Astrocyte (in vitro differentiated cells and primary cell): ENCODE measurements around the gene SGCD. TPM values are rescaled to one million over a fixed set of nuclear protein-coding genes. Genes with fewer than 3 reads are reported as not detected.

Source experiments
- DNase-seq: peaks from one replicate; pipeline ENCODE4 v3.0.0-alpha.2; 2010; ENCODE audit warnings: low read depth
- FAIRE-seq: peaks from 2 replicates; lab custom pipeline; 2011; peaks lifted over from hg19 to GRCh38; lab: Jason Lieb, UNC
- H2AFZ ChIP-seq: 2 replicates; pipeline ENCODE4 v1.6.0; 2012; ENCODE audit warnings: low read depth, low read length, inconsistent platforms
- H3K27ac ChIP-seq: 2 replicates; pipeline ENCODE4 v1.5.1; 2011; ENCODE audit warnings: low read depth, low read length, inconsistent platforms
- H3K27me3 ChIP-seq: 2 replicates; pipeline ENCODE4 v1.6.0; 2011; ENCODE audit warnings: low read length, inconsistent platforms; ENCODE audit not compliant: insufficient read depth
- H3K36me3 ChIP-seq: 2 replicates; pipeline ENCODE4 v1.5.1; 2011; ENCODE audit warnings: low read length, inconsistent platforms; ENCODE audit not compliant: insufficient read depth
- H3K4me1 ChIP-seq: 2 replicates; pipeline ENCODE4 v1.5.1; 2011; ENCODE audit warnings: low read length, inconsistent platforms; ENCODE audit not compliant: insufficient read depth
- H3K4me2 ChIP-seq: 2 replicates; pipeline ENCODE4 v1.6.0; 2012; ENCODE audit warnings: low read length, inconsistent platforms
- H3K4me3 ChIP-seq: 2 replicates; pipeline ENCODE4 v1.5.1; 2011; ENCODE audit warnings: low read depth, mild to moderate bottlenecking, low read length, inconsistent platforms; ENCODE audit not compliant: insufficient read depth
- H3K79me2 ChIP-seq: 2 replicates; pipeline ENCODE4 v1.6.0; 2012; ENCODE audit warnings: mild to moderate bottlenecking, low read length, inconsistent platforms; ENCODE audit not compliant: insufficient read depth
- H3K9ac ChIP-seq: 2 replicates; pipeline ENCODE4 v1.6.0; 2012; ENCODE audit warnings: mild to moderate bottlenecking, low read length, inconsistent platforms
- H3K9me3 ChIP-seq: 2 replicates; pipeline ENCODE4 v1.5.1; 2012; ENCODE audit warnings: low read depth, mild to moderate bottlenecking, low read length, inconsistent platforms; ENCODE audit not compliant: insufficient read depth
- H4K20me1 ChIP-seq: 2 replicates; pipeline ENCODE4 v1.6.0; 2012; ENCODE audit warnings: low read length, inconsistent platforms; ENCODE audit not compliant: insufficient read depth
- H3K27ac Mint-ChIP-seq: one replicate; pipeline ENCODE4 v1.8.0; 2021; ENCODE audit warnings: mild to moderate bottlenecking, mixed read lengths; ENCODE audit not compliant: unreplicated experiment
- H3K27me3 Mint-ChIP-seq: one replicate; pipeline ENCODE4 v1.8.0; 2021; ENCODE audit warnings: low read depth, mixed read lengths; ENCODE audit not compliant: unreplicated experiment
- H3K36me3 Mint-ChIP-seq: one replicate; pipeline ENCODE4 v1.8.0; 2021; ENCODE audit warnings: low read depth, mixed read lengths; ENCODE audit not compliant: unreplicated experiment
- H3K4me1 Mint-ChIP-seq: one replicate; pipeline ENCODE4 v1.8.0; 2021; ENCODE audit warnings: low read depth, mixed read lengths; ENCODE audit not compliant: unreplicated experiment
- H3K4me3 Mint-ChIP-seq: one replicate; pipeline ENCODE4 v1.8.0; 2021; ENCODE audit warnings: mild to moderate bottlenecking, moderate library complexity, mixed read lengths; ENCODE audit not compliant: unreplicated experiment
- H3K9me3 Mint-ChIP-seq: one replicate; pipeline ENCODE4 v1.8.0; 2021; ENCODE audit warnings: mild to moderate bottlenecking, mixed read lengths; ENCODE audit not compliant: unreplicated experiment
- CTCF ChIP-seq: IDR thresholded peaks from 2 replicates; pipeline ENCODE4 v1.5.1; 2011; ENCODE audit warnings: low read depth, mild to moderate bottlenecking, inconsistent platforms, low read length, moderate library complexity; ENCODE audit not compliant: insufficient read depth
- EZH2 ChIP-seq: IDR thresholded peaks from 2 replicates; pipeline ENCODE4 v1.6.1; 2012; ENCODE audit warnings: mild to moderate bottlenecking, low read length, inconsistent platforms; ENCODE audit not compliant: insufficient read depth
- total RNA-seq: library from RNA; stranded (reverse); gene quantifications from 2 replicates; pipeline ENCODE4 v1.2.1, GENCODE V29; 2021

SGCD gene
- total RNA-seq, 1 donor from 2014 or later = 2.9 TPM

- no peaks in the 10 kb centered on the region for H3K36me3 Mint-ChIP-seq
- Histone ChIP-seq H3K79me2 (no peaks in the 10 kb centered on the region), H3K4me2 (no peak overlapping the region)
These were observed 408.5 kb downstream of the SGCD start for GRCh38 chr5:156735477-156735876.

GRCh38 chr5:156741516-156741915 is 414.6 kb downstream of the SGCD start:
- Histone ChIP-seq H3K4me1 (no peaks in the 10 kb centered on the region), H3K4me3 (no peak overlapping the region), H4K20me1 (no peaks in the 10 kb centered on the region), H2AFZ (no peak overlapping the region), H3K4me2 (no peak overlapping the region), H3K27ac (no peak overlapping the region), H3K9ac (no peak overlapping the region), H3K36me3 (no peaks in the 10 kb centered on the region), H3K79me2 (no peaks in the 10 kb centered on the region), H3K9me3 (no peaks in the 10 kb centered on the region), H3K27me3 (no peaks in the 10 kb centered on the region)
- Mint-ChIP-seq H3K4me3 (no peak overlapping the region), H3K36me3 (no peaks in the 10 kb centered on the region), H3K27ac (no peak overlapping the region), H3K27me3 (no peaks in the 10 kb centered on the region), H3K4me1 (no peaks in the 10 kb centered on the region), H3K9me3 (peaks cover 4% of the 10 kb centered on the region)
- FAIRE-seq (no peak), DNase-seq (no peak)
- no peak for TF ChIP-seq CTCF
- no peak for TF ChIP-seq EZH2

More at GRCh38 chr5:156735477-156735876, 408.5 kb downstream of the SGCD start:
- no peak overlapping the region for H3K4me3 Mint-ChIP-seq
- Histone ChIP-seq H4K20me1 (no peaks in the 10 kb centered on the region), H3K4me1 (no peaks in the 10 kb centered on the region), H3K27ac (no peak overlapping the region), H3K27me3 (no peaks in the 10 kb centered on the region), H3K9me3 (no peaks in the 10 kb centered on the region), H2AFZ (no peak overlapping the region), H3K4me3 (no peak overlapping the region), H3K9ac (no peak overlapping the region), H3K36me3 (no peaks in the 10 kb centered on the region)
- H3K4me1 Mint-ChIP-seq = no peaks in the 10 kb centered on the region
- no peak for FAIRE-seq
- H3K27ac Mint-ChIP-seq = no peak overlapping the region
- peaks cover 2% of the 10 kb centered on the region for H3K27me3 Mint-ChIP-seq
- no peaks in the 10 kb centered on the region for H3K9me3 Mint-ChIP-seq
- no peak for DNase-seq
- TF ChIP-seq EZH2 = no peak
- TF ChIP-seq CTCF = no peak

- FAIRE-seq (no peak), DNase-seq (no peak)
- Mint-ChIP-seq H3K27ac (no peak overlapping the region), H3K9me3 (no peaks in the 10 kb centered on the region), H3K36me3 (no peaks in the 10 kb centered on the region), H3K4me3 (no peak overlapping the region), H3K4me1 (peaks cover 6% of the 10 kb centered on the region), H3K27me3 (peaks cover 3% of the 10 kb centered on the region)
- no peaks in the 10 kb centered on the region for H3K79me2 ChIP-seq
- H3K9ac ChIP-seq = no peak overlapping the region
- H3K27ac ChIP-seq = no peak overlapping the region
- H2AFZ ChIP-seq = no peak overlapping the region
- H4K20me1 ChIP-seq = no peaks in the 10 kb centered on the region
- H3K9me3 ChIP-seq = no peaks in the 10 kb centered on the region
- H3K27me3 ChIP-seq = no peaks in the 10 kb centered on the region
- H3K4me2 ChIP-seq = no peak overlapping the region
- TF ChIP-seq EZH2 = no peak
- TF ChIP-seq CTCF = no peak
- H3K4me1 ChIP-seq = no peaks in the 10 kb centered on the region
- no peak overlapping the region for H3K4me3 ChIP-seq
- no peaks in the 10 kb centered on the region for H3K36me3 ChIP-seq
These were observed 426.9 kb downstream of the SGCD start for GRCh38 chr5:156753846-156754245.
